HepG2 (cell line): Measurements from ENCODE around the gene SLC19A1. TPM values are rescaled to one million over a fixed set of nuclear protein-coding genes. Genes with fewer than 3 reads are reported as not detected.

Experiments
- AKNA ChIP-seq: sonication (generic); formaldehyde crosslinking; IDR thresholded peaks from 2 replicates; pipeline ENCODE4 v1.4.0; 2020; ENCODE audit warnings: missing genetic modification reagents, borderline replicate concordance
- CBX5 ChIP-seq: sonication (generic); formaldehyde crosslinking; IDR thresholded peaks from 2 replicates; pipeline ENCODE4 v1.4.0; 2020; ENCODE audit warnings: missing genetic modification reagents, borderline replicate concordance
- CHCHD3 ChIP-seq: sonication (generic); formaldehyde crosslinking; IDR thresholded peaks from 2 replicates; pipeline ENCODE4 v1.8.0; 2022; ENCODE audit warnings: mild to moderate bottlenecking, missing genetic modification reagents, moderate library complexity
- ERF ChIP-seq: IDR thresholded peaks from 2 replicates; pipeline ENCODE4 v1.6.1; 2018; ENCODE audit warnings: missing biosample characterization, missing genetic modification reagents
- KDM5A ChIP-seq: fragments of 200-600 bp; sonication (generic); IDR thresholded peaks from 2 replicates; pipeline ENCODE4 v1.7.0; 2018; ENCODE audit warnings: antibody characterized with exemption, mild to moderate bottlenecking, low read length, borderline replicate concordance
- KDM6A ChIP-seq: IDR thresholded peaks from 2 replicates; pipeline ENCODE4 v1.6.1; 2016; ENCODE audit warnings: low read depth
- MXD4 ChIP-seq: IDR thresholded peaks from 2 replicates; pipeline ENCODE4 v1.6.1; 2016; ENCODE audit warnings: mild to moderate bottlenecking, missing biosample characterization, missing genetic modification reagents
- NFKB2 ChIP-seq: sonication (generic); formaldehyde crosslinking; IDR thresholded peaks from 2 replicates; pipeline ENCODE4 v1.4.0; 2020; ENCODE audit warnings: missing genetic modification reagents, borderline replicate concordance
- SP2 ChIP-seq: sonication (generic); formaldehyde crosslinking; IDR thresholded peaks from 2 replicates; pipeline ENCODE4 v1.5.1; 2020; ENCODE audit warnings: mild to moderate bottlenecking, missing genetic modification reagents
- SPEN ChIP-seq: sonication (generic); formaldehyde crosslinking; IDR thresholded peaks from 2 replicates; pipeline ENCODE4 v1.5.1; 2020; ENCODE audit warnings: low read depth, mild to moderate bottlenecking, missing genetic modification reagents
- TCF7 ChIP-seq: sonication (generic); IDR thresholded peaks from 2 replicates; pipeline ENCODE4 v1.6.1; 2016; ENCODE audit warnings: antibody characterized with exemption, low read depth
- ZFX ChIP-seq: sonication (generic); formaldehyde crosslinking; IDR thresholded peaks from 2 replicates; pipeline ENCODE4 v1.4.0; 2020; ENCODE audit warnings: mild to moderate bottlenecking, low read depth, missing genetic modification reagents, moderate library complexity
- ZMAT3 ChIP-seq: sonication (generic); formaldehyde crosslinking; conservative IDR thresholded peaks from 2 replicates; pipeline ENCODE4 v1.7.0; 2021; ENCODE audit warnings: missing genetic modification reagents
- ZNF326 ChIP-seq: sonication (generic); formaldehyde crosslinking; IDR thresholded peaks from 2 replicates; pipeline ENCODE4 v1.4.0; 2020; ENCODE audit warnings: missing genetic modification reagents, borderline replicate concordance
- ZNF367 ChIP-seq: sonication (generic); formaldehyde crosslinking; IDR thresholded peaks from 2 replicates; pipeline ENCODE4 v1.4.0; 2020; ENCODE audit warnings: missing genetic modification reagents, borderline replicate concordance
- ZNF503 ChIP-seq: sonication (generic); formaldehyde crosslinking; IDR thresholded peaks from 2 replicates; pipeline ENCODE4 v1.4.0; 2020; ENCODE audit warnings: missing genetic modification reagents
- ZNF703 ChIP-seq: sonication (generic); formaldehyde crosslinking; IDR thresholded peaks from 2 replicates; pipeline ENCODE4 v1.5.1; 2020; ENCODE audit warnings: missing genetic modification reagents, mild to moderate bottlenecking, moderate library complexity, borderline replicate concordance
- ZNF713 ChIP-seq: sonication (generic); formaldehyde crosslinking; IDR thresholded peaks from 2 replicates; pipeline ENCODE4 v1.4.0; 2020; ENCODE audit warnings: mild to moderate bottlenecking, missing genetic modification reagents
- ZSCAN30 ChIP-seq: sonication (generic); formaldehyde crosslinking; IDR thresholded peaks from 2 replicates; pipeline ENCODE4 v1.5.0; 2020; ENCODE audit warnings: mild to moderate bottlenecking, missing genetic modification reagents
- polyA plus RNA-seq, 8 experiments: library from polyadenylated mRNA; depleted of rRNA in 3 of 8; stranded (reverse) in 7 of 8; unstranded in 1 of 8; fragments of >200 nt; fragmentation: Illumina TruSeq in 4 of 8; extraction: Trizol in 4 of 8; gene quantifications; 2 replicates each; pipeline versions ENCODE4 v1.2.1 to v1.2.3, GENCODE V29; 2011 to 2016; ENCODE audit warnings: low read depth in 4 of 8, missing spikeins in 1 of 8, mixed read lengths in 1 of 8; ENCODE audit not compliant: insufficient read depth in 1 of 8
- total RNA-seq, 5 experiments: library from RNA; depleted of rRNA; stranded (reverse); fragments of >200 nt; fragmentation: Illumina TruSeq; extraction: Trizol; gene quantifications; 2 replicates each; pipeline ENCODE4 v1.2.3, GENCODE V29; 2016; ENCODE audit warnings: low read depth in 1 of 5
- TF ChIP-seq, protein P1 (sequence below): sonication (generic); formaldehyde crosslinking; IDR thresholded peaks from 2 replicates; pipeline ENCODE4 v1.4.0; 2020; ENCODE audit warnings: missing genetic modification reagents

SLC19A1 gene
- total and polyA plus RNA-seq, 2 of the 13 experiments (the other 11 are each of a cell fraction or from before 2014, with no cell fraction given), result 21.8 to 23.0 TPM

DNA sequence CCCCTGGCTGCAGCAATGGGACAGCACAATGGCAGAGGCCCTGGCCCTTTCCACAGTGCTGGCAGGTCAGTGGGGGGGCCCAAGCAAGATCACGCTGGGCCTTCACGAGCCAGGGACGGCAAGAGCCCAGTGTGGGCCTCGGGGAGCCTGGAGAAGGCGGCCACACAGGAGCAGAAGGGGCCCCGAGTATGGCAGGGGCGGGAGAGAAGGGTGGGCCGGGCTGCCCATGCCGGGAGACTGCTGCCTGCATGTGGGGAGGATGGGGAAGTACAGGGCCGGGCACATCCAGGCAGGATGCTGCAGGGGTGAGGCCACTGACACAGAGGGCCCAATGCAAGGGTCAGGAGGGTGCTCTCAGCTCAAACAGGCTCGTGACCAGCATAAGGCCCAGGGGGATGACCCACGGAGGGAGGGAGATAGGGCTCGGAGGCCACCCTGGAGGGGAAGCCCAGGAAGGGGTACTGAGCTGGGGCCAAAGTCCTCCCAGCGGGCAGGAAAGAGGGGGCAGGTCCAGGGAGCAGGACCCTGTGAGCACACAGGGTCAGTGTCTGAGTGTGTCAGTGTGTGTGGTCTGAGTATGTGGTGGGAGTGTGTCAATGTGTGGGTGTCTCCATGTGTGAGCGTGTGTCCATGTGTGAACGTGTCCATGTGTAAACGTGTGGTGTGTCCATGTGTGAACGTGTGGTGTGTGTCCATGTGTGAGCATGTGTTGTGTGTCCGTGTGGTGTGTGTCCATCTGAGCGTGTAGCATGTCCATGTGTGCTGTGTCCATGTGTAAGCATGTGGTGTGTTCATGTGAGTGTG, 13.1 kb downstream of the SLC19A1 start (continued):
- TF ChIP-seq ZSCAN30 (no peak), SPEN (CRISPR knock-in tag) (peak; percentile 91), CHCHD3 (CRISPR knock-in tag) (no peak), AKNA (CRISPR knock-in tag) (no peak), ZFX (CRISPR knock-in tag) (peak; percentile 82), ZNF326 (CRISPR knock-in tag) (no peak), ZNF503 (CRISPR knock-in tag) (no peak), MXD4 (CRISPR knock-in tag) (no peak), ZNF713 (peak; percentile 61; the same call in 1 of the 2 replicates), CBX5 (CRISPR knock-in tag) (no peak), ZNF703 (CRISPR knock-in tag) (no peak), ZNF367 (CRISPR knock-in tag) (no peak), TCF7 (no peak), ERF (CRISPR knock-in tag) (peak; percentile 58; the same call in 1 of the 2 replicates), NFKB2 (peak; percentile 41; the same call in 1 of the 2 replicates), SP2 (CRISPR knock-in tag) (peak; percentile 44; the same call in 1 of the 2 replicates), ZMAT3 (CRISPR knock-in tag) (peak; percentile 81; the same call in 1 of the 2 replicates), KDM6A (CRISPR knock-in tag) (peak; percentile 65; the same call in 1 of the 2 replicates), KDM5A (no peak)
- TF ChIP-seq, protein P1, sequence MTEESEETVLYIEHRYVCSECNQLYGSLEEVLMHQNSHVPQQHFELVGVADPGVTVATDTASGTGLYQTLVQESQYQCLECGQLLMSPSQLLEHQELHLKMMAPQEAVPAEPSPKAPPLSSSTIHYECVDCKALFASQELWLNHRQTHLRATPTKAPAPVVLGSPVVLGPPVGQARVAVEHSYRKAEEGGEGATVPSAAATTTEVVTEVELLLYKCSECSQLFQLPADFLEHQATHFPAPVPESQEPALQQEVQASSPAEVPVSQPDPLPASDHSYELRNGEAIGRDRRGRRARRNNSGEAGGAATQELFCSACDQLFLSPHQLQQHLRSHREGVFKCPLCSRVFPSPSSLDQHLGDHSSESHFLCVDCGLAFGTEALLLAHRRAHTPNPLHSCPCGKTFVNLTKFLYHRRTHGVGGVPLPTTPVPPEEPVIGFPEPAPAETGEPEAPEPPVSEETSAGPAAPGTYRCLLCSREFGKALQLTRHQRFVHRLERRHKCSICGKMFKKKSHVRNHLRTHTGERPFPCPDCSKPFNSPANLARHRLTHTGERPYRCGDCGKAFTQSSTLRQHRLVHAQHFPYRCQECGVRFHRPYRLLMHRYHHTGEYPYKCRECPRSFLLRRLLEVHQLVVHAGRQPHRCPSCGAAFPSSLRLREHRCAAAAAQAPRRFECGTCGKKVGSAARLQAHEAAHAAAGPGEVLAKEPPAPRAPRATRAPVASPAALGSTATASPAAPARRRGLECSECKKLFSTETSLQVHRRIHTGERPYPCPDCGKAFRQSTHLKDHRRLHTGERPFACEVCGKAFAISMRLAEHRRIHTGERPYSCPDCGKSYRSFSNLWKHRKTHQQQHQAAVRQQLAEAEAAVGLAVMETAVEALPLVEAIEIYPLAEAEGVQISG (CRISPR knock-in tag), result no peak; the same call in 1 of the 2 replicates
